Measurements from ENCODE around the gene STX4. TPM values are rescaled to one million over a fixed set of nuclear protein-coding genes. Genes with fewer than 3 reads are reported as not detected.

Gene STX4
- total RNA-seq, 2 donors from 2014 or later: 17.1 to 23.8 TPM

DNA sequence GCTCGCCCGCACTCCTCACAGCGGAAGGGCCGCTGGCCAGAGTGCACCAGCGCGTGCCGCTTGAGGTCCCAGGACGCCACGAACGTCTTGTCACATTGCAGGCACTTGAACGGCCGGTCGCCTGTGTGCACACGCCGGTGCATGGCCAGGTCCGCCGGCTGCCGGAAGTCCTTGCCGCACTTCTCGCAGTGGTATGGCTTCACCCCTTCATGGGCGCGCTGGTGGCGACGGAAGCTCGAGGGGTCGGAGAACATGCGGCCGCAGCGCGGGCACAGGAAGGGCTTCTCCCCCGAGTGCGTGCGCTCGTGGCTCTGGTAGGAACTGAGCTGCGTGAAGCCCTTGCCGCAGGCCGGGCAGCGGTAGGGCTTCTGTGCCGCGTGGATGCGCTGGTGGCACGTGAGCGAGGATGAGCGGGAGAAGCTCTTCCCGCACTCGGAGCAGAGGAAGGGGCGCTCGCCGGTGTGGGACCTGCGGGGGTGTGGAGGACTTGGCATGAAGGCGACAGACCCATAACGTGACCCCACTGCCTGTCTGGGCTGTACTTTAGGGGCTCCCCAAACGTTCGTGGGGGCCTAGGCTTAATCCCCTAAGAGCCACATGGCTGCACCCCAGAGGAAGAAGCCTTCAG is 28.6 kb downstream of the STX4 start:
- H3K4me3 ChIP-seq: no peak overlapping the region
- no peak for TF ChIP-seq CTCF (IDR thresholded peaks at IDR 0.05)
- H3K27me3 ChIP-seq: no peaks in the 10 kb centered on the region
- H3K27ac ChIP-seq: no peak overlapping the region
- H3K36me3 ChIP-seq: peaks cover 25% of the 10 kb centered on the region
- no peak for DNase-seq (ENCODE audit: low spot score)
- H3K4me1 ChIP-seq: peaks cover 0 to 15% of the 10 kb centered on the region in 2 donors
- H3K9me3 ChIP-seq: no peaks in the 10 kb centered on the region

GRCh38 chr16:31063495-31063842 is 30.1 kb downstream of the STX4 start:
- no peak for TF ChIP-seq CTCF (IDR thresholded peaks at IDR 0.05)
- no peak overlapping the region for H3K27ac ChIP-seq
- H3K27me3 ChIP-seq: no peaks in the 10 kb centered on the region
- no peak for DNase-seq (ENCODE audit: low spot score)
- peaks cover 0 to 15% of the 10 kb centered on the region in 2 donors for H3K4me1 ChIP-seq
- no peak overlapping the region for H3K4me3 ChIP-seq
- no peaks in the 10 kb centered on the region for H3K9me3 ChIP-seq
- H3K36me3 ChIP-seq: peaks cover 25% of the 10 kb centered on the region

- H3K4me1 ChIP-seq: peaks cover 0 to 15% of the 10 kb centered on the region in 2 donors
- H3K27me3 ChIP-seq: no peaks in the 10 kb centered on the region
- no peak for TF ChIP-seq CTCF (IDR thresholded peaks at IDR 0.05)
- H3K27ac ChIP-seq: peak overlapping the region; percentile 39 to 74
- no peak overlapping the region for H3K4me3 ChIP-seq
- H3K36me3 ChIP-seq: peaks cover 25% of the 10 kb centered on the region
- DNase-seq (ENCODE audit: low spot score): no peak
- no peaks in the 10 kb centered on the region for H3K9me3 ChIP-seq
Measured at GRCh38 chr16:31063843-31064611, 30.7 kb downstream of the STX4 start.

GRCh38 chr16:31064882-31065461 is 31.6 kb downstream of the STX4 start:
- Histone ChIP-seq H3K4me3 (no peak overlapping the region), H3K36me3 (peaks cover 25% of the 10 kb centered on the region)
- no peak for TF ChIP-seq CTCF (IDR thresholded peaks at IDR 0.05)

DNA sequence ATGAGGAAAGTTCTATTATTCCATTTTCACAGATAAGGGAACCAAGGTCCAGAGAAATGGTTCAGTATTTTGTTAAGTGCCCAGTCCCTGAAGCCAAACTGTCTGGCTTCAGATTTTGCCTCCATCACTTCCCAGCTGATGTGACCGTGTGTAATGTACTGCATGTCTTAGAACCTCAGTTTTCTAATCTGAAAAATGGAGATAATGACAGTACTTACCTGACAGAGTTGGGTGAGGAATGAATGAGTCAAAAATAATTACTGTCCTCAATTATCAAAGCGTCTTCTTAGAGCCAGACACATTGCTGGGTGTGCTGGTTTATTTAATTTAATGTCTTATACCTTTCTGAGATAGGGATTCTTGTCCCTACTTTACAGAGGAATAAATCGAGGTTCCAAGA is 34.0 kb downstream of the STX4 start:
- Histone ChIP-seq H3K27ac (no peak overlapping the region), H3K27me3 (no peaks in the 10 kb centered on the region), H3K4me1 (peaks cover 0 to 24% of the 10 kb centered on the region in 2 donors), H3K4me3 (no peak overlapping the region), H3K9me3 (no peaks in the 10 kb centered on the region), H3K36me3 (peaks cover 4% of the 10 kb centered on the region)
- DNase-seq (ENCODE audit: low spot score): no peak
- no peak for TF ChIP-seq CTCF (IDR thresholded peaks at IDR 0.05)

More at GRCh38 chr16:31064882-31065461, 31.6 kb downstream of the STX4 start:
- Histone ChIP-seq H3K27me3 (no peaks in the 10 kb centered on the region), H3K9me3 (no peaks in the 10 kb centered on the region), H3K27ac (peak overlapping the region; percentile 39 to 74), H3K4me1 (peaks cover 0 to 15% of the 10 kb centered on the region in 2 donors)
- peak; percentile 88 for DNase-seq (ENCODE audit: low spot score)

All from right atrium auricular region (tissue), 2 donors.